GM18873 (cell line): ENCODE results near the gene DOCK3.
"Not testable (repeated sequence)": the region's sequence is repeated elsewhere in the genome, so short reads cannot be mapped to it uniquely, and the experiment has no call there.

ENCODE experiments used
- ATAC-seq: cut with Tn5 transposase; IDR thresholded peaks from one replicate; pipeline ENCODE4 v1.9.1; 2021; ENCODE audit warnings: mild to moderate bottlenecking, moderate library complexity, moderate number of reproducible peaks; ENCODE audit not compliant: unreplicated experiment, low FRiP score

DOCK3 gene

GRCh38 chr3:50953825-50954414 is 279.2 kb downstream of the DOCK3 start:
- ATAC-seq: no peak

GRCh38 chr3:50961386-50961785 is 286.7 kb downstream of the DOCK3 start:
- no peak for ATAC-seq

GRCh38 chr3:50971487-50971924 is 296.8 kb downstream of the DOCK3 start:
- ATAC-seq: peak; percentile 74

- no peak for ATAC-seq
These were observed 297.3 kb downstream of the DOCK3 start for GRCh38 chr3:50972029-50972428.

- ATAC-seq: not testable (repeated sequence)
These were observed 303.9 kb downstream of the DOCK3 start for GRCh38 chr3:50978586-50978985.

GRCh38 chr3:50978991-50979667 is 304.4 kb downstream of the DOCK3 start:
- ATAC-seq: no peak

GRCh38 chr3:50982540-50983325 is 308.0 kb downstream of the DOCK3 start:
- ATAC-seq: no peak

- ATAC-seq: no peak
These were observed 309.2 kb downstream of the DOCK3 start for GRCh38 chr3:50983887-50984286.

- no peak for ATAC-seq
These were observed 311.2 kb downstream of the DOCK3 start for GRCh38 chr3:50985893-50986292.

- no peak for ATAC-seq
These were observed 312.0 kb downstream of the DOCK3 start for GRCh38 chr3:50986726-50987125.

GRCh38 chr3:50994537-50994936 is 319.8 kb downstream of the DOCK3 start:
- ATAC-seq: no peak

GRCh38 chr3:50995085-50995824 is 320.5 kb downstream of the DOCK3 start:
- no peak for ATAC-seq

GRCh38 chr3:51002495-51002894 is 327.8 kb downstream of the DOCK3 start:
- ATAC-seq: no peak

GRCh38 chr3:51004235-51004634 is 329.5 kb downstream of the DOCK3 start:
- no peak for ATAC-seq

- no peak for ATAC-seq
These were observed 349.4 kb downstream of the DOCK3 start for GRCh38 chr3:51024121-51024520.

- no peak for ATAC-seq
These were observed 350.3 kb downstream of the DOCK3 start for GRCh38 chr3:51024765-51025632.

- ATAC-seq: no peak
These were observed 356.9 kb downstream of the DOCK3 start for GRCh38 chr3:51031666-51032065.

- no peak for ATAC-seq
These were observed 360.9 kb downstream of the DOCK3 start for GRCh38 chr3:51035630-51036029.

- ATAC-seq: no peak
These were observed 370.3 kb downstream of the DOCK3 start for GRCh38 chr3:51044982-51045381.

- no peak for ATAC-seq
These were observed 377.8 kb downstream of the DOCK3 start for GRCh38 chr3:51052562-51052961.
